Activated CD8-positive, alpha-beta memory T cell treated with anti-CD3 and anti-CD28 coated beads for 36 hours (primary cell): ENCODE results near the gene HIPK4. TPM values are rescaled to one million over a fixed set of nuclear protein-coding genes. Genes with fewer than 3 reads are reported as not detected.

Source experiments
- CTCF ChIA-PET: fragments of 350-600 bp; sonication (Branson Sonifier 250); formaldehyde crosslinking; loops from one replicate; lab custom pipeline; 2021; ENCODE audit warnings: antibody characterized with exemption; lab: Charles Lee
- POLR2A ChIA-PET: fragments of 350-600 bp; sonication (Branson Sonifier 250); formaldehyde crosslinking; loops from one replicate; lab custom pipeline; 2021; ENCODE audit warnings: antibody characterized with exemption; lab: Charles Lee
- total RNA-seq, 2 experiments: library from RNA; stranded (reverse); gene quantifications; one replicate each; pipeline ENCODE4 v1.2.3, GENCODE V29; 2021

The HIPK4 gene
- total RNA-seq, 2 experiments from 2014 or later, result 0.08 TPM; not detected in 1

DNA sequence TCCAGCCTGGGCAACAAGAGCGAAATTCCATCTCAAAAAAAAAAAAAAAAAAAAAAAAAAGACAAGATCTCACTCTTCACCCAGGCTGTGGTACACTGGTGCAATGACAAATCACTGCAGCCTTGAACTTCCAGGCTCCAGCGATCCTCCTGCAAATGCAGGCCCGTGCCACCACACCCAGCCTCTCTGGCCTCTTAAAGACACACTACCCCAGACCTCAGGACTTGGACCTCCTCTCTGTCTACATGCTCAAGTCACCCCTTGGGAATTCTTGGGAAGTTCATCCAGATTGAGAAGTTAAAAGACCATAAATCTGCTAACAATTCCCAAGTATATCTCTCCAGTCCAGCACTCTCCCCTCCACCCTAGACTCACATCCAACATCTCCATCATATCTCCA, 10.6 kb upstream of the HIPK4 start:
- ChIA-PET POLR2A (interaction anchor here (0.7 kb wide), 1 partner anchor 20 kb away, joined by 12 read pairs; no protein-coding TSS in a partner anchor), CTCF (no interaction called here)

GRCh38 chr19:40398417-40399131, 8.6 kb upstream of the HIPK4 start:
- CTCF ChIA-PET, result no interaction called here
- POLR2A ChIA-PET, result no interaction called here

DNA sequence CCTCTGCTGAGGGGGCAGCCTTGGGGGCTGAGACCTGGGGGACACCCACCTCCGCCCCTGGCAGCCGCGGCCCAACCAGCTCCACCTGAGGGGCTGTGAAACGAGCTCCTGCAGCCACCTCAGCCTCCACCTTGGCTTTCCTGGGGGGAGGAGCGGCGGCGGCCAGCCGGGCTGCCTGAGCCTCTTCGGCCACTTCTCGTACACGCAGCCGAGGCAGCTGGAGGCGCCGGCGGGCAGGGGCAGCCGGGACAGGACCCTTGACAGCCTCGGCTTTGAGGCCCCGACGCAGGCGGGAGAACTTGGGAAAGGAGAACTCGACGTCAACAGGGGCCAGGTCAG, 7.6 kb upstream of the HIPK4 start:
- CTCF ChIA-PET, result no interaction called here
- POLR2A ChIA-PET, result no interaction called here

DNA sequence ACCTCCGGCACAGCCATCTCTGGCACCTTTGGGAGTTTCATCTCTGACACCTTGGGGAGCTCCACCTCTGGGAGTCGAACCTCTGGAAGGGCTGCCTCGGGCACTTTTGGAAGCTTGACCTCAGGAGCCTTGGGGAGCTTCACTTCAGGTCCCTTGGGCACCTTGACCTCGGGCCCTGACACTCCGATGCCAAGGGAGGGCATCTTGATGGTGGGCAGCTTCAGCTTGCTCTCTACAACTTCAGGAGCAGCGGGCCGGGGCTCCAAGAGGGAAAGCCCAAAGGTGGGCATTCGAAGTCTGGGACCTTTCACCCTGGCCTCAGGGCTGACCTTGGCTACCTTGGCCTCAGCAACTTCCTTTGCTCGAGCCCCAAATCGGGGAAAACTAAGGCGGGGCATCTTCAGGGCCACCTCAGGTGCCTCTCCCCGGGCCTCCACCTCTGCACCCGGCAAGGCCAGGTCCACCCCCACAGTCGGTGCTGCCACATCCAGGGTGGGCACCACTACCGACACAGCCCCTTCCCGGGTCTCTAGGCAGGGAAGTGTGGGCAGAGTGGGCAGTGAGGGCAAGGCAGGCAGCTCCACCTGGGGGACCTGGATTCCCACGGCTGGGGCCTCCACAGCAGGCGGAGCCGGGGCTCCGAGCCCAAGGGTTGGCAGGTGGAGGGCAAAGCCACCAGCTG, 7.0 kb upstream of the HIPK4 start:
- ChIA-PET CTCF (interaction anchor here (0.5 kb wide), 1 partner anchor 155 kb away, joined by 4 read pairs; no protein-coding TSS in a partner anchor), POLR2A (no interaction called here)

DNA sequence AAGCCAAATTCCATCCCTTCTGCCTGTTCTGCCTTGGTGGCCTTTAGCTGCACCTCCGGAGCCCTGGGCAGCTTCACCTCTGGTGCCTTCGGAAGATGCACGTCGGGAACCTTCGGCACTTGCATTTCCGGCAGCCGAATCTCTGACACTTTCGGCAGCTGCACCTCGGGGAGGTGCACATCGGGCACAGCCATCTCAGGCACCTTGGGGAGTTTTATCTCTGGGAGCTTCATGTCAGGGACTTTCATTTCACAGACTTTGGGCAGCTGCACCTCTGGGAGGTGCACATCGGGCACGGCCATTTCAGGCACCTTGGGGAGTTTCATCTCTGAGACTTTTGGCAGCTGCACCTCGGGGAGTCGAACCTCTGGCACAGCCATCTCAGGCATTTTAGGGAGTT, 6.0 kb upstream of the HIPK4 start:
- POLR2A ChIA-PET, result no interaction called here

GRCh38 chr19:40394816-40395210, 4.8 kb upstream of the HIPK4 start:
- CTCF ChIA-PET, result no interaction called here
- POLR2A ChIA-PET, result no interaction called here

More for the DNA sequence above, 6.0 kb upstream of the HIPK4 start:
- CTCF ChIA-PET, result interaction anchor here (0.5 kb wide), 1 partner anchor 243 kb away, joined by 3 read pairs; no protein-coding TSS in a partner anchor

DNA sequence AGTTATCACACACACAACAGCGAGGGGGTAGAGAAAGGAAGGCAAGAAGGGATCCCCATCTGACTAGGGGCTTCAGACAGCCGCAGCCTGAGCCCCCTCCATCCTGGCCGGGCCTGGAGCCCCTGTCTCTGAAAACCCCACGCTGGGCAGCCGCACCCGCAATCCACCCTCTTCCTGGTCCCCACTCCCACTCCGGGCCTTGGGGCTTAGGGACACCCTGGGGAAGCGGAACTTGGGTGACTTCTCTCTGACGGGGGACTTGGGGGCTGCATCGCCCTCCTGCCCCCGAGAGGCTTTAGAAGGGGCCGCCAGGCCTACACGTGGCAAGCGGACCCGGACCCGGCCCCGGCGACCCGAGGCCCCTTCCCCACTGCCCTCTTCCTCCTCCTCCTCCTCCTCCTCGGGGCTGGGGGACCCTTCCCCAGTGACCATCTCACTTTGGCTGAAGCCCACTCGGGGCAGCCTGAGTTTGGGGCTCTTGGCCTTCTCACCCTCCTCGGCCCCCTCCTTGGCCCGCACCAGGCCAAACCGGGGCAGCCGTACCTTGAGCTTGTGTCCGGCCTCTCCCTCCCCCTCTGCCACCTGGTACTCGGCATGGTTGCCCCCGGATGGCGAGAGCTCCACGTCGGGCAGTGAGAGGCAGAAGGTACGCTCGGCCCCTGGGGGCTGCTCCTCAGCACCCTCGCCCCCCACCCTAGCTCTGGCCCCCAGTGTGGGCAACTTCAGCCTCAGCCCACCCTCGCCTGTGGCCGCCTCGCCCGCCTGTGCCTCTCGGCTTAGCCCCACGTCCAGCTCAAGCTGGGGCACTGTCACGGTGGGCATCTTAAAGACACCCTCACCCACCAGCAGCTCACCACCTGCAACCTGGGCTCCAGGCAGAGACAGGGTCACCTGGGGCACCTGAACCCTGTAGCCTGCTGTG, 4.2 kb upstream of the HIPK4 start:
- POLR2A ChIA-PET, result no interaction called here
- CTCF ChIA-PET, result no interaction called here

DNA sequence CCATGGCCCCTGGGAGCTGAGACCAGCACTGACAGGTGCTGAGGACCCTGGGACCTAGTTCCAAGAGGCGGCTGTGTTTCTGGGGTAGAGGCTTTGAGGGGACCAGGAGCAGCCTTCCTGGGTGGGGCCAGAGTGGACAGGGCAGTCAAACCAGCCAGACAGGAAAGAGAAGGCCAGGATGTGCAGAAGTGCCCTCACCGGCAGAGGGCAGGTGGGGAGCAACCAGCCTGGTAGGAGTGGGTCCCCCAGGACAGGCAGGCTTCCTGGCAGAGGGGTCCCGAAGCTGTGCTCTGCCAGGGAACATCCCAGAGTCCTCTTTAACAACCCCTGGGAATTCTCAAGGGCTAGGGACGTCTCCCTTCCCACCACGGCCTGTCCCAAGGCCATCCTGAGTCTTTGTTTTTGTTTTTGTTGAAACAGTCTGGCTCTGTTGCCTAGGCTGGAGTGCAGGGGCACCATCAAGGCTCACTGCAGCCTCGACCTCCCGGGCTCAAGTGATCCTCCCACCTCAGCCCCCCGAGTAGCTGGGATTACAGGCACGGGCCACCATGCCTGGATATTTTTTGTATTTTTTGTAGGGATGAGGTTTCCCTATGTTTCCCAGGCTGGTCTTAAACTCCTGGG, 3.0 kb upstream of the HIPK4 start:
- ChIA-PET POLR2A (no interaction called here), CTCF (no interaction called here)

- ChIA-PET POLR2A (no interaction called here), CTCF (no interaction called here)
Observed at GRCh38 chr19:40392123-40392522, 2.1 kb upstream of the HIPK4 start.

- ChIA-PET CTCF (no interaction called here), POLR2A (no interaction called here)
Observed at GRCh38 chr19:40389404-40390083, 437 bp downstream of the HIPK4 start.

DNA sequence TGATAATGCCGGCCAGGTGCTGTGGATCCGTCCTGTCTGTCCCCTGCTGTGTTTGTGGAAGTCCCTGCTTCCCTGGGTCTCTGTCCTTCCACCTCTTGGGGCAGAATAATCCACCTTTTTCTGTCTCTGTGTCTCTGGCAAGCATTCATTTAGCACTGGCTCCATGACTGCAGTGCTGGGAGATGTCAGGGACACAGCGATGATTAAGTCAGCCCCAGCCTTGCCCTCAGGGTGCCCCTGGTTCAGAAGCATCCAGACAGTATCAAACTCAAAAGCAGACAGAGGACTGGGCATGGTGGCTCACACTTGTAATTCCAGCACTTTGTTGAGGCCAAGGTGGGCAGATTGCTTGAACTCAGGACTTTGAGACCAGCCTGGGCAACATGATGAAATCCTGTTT, 1.5 kb downstream of the HIPK4 start:
- ChIA-PET POLR2A (no interaction called here), CTCF (no interaction called here)

- POLR2A ChIA-PET, result no interaction called here
Observed at GRCh38 chr19:40387155-40387554, 2.8 kb downstream of the HIPK4 start.

DNA sequence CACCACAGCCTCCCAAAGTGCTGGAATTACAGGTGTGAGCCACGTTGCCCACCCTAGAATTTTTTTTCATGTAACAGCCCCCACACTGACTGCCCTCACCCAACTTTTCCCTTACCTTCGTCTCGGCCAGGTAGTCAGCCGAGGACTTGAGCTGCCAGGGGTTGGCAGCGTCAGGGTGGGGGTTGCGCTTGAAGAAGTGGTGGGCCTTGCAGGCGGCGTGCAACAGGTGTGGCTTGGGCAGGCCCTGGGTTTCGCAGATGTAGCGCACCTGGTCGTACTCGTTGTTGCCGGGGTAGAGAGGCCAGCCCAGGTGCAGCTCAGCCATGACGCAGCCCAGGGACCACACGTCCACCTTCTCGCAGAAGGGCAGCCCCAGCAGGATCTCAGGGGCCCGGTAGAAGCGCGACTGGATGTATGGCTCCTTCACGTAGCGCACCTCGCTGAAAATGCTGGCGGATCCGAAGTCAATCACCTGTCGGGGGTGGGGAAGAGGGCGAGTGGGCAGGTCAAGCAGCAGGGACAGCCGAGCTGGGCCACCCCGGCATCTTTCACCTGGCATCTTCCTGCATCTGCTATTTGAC, 6.2 kb downstream of the HIPK4 start:
- ChIA-PET CTCF (no interaction called here), POLR2A (no interaction called here)

More at GRCh38 chr19:40387155-40387554, 2.8 kb downstream of the HIPK4 start:
- CTCF ChIA-PET, result interaction anchor here (1.2 kb wide), 1 partner anchor 82 kb away, joined by 3 read pairs; no protein-coding TSS in a partner anchor

- POLR2A ChIA-PET, result interaction anchor here (0.7 kb wide), 1 partner anchor 75 kb away, joined by 12 read pairs; no protein-coding TSS in a partner anchor
- CTCF ChIA-PET, result no interaction called here
Observed at GRCh38 chr19:40381321-40381720, 8.7 kb downstream of the HIPK4 start.

DNA sequence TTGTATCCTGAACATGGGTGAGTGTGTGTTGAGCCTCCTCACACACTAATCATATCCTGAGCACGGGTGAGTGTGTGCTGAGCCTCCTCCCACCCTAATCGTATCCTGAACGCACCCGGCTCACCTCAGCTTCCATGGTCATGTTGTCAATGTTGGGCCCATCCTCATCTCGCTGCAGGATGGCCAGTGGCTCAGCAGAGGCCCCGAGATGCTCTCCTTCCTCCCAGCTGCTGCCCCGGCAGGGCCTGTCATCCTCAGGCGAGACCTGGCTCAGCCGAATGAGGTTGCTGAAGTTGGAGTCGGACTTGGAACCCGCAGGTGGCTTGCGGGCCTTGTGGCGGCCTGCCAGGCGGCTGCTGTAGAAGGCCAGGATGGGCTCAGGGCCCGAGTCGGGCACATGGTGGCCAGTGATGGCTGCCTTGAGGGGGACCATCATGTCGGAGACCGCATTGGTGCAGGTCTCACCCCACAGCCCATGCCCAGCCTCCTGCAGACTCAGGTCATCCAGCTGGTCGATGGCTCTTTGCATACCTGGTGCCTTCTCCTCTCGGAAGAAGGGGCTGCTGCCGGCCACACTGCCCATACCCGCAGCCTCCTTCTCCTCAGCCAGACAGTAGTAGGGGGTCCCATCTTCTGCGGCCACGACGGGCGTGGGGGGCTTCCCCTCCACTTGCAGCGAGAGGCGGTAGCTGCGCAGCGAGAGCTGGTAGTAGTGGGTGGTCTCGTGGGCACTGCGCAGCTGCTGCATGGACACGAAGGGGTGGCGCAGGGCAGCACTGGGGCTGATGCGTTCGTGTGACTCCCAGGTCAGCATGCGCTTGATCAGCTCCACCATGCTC, 9.6 kb downstream of the HIPK4 start:
- ChIA-PET POLR2A (no interaction called here), CTCF (no interaction called here)

DNA sequence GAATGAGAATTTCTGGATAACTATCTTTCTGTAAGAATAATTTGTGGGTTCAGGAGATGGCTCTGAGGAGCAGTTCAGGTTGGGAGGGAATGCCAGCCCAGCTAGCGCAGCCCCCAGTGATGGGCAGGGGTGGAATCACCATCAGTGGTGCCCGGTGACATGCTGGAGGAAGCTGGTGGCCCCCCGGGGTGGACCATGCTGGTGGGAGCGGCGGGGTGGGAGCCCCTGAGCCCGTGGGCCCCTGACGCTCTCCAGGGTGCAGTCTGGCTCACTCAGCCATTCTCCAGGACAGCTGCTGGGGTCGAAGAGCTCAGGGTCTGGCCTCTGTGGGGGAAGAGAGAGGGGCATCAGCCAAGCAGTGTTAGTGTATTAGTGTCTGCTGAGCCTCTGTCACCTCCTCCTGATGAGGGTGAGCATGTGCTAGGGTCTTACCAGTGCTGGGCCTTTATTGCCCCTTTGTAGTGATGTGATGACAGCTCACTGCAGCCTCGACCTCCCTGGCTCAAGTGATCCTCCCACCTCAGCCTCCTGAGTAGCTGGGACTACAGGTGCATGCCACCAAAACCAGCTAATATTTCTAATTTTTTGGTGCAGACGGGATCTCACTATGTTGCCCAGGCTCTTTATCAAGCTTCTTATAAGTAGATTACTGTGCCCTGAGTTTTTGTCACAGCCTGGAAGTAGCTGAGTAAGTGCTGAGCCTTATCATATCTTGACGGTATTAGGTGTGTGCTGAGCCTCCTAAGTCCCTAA, 10.4 kb downstream of the HIPK4 start:
- ChIA-PET POLR2A (no interaction called here), CTCF (no interaction called here)

DNA sequence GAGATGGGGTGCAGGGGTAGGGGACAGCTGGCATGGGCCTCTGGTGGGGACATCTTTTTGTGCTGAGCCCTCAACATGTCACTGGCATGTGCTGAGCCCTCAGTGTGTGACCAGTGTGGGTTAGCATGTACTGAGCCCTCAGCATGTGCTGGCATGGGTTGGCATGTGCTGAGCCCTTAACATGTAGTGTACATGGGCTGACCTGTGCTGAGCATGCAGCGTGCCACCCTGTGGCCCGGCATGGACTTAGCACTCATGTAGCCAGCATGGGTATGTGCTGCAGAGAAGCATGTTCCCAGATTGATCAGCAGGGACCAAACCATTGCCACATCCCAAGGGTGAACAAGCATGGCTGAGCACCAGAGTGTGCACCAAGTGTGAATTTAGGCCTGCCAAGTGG, 11.5 kb downstream of the HIPK4 start:
- CTCF ChIA-PET, result no interaction called here

More for the DNA sequence above, 11.5 kb downstream of the HIPK4 start:
- POLR2A ChIA-PET, result no interaction called here
